Activated CD4-positive, alpha-beta memory T cell treated with anti-CD3 and anti-CD28 coated beads, Interleukin-2, amount 10 ng/mL, durations not matched to agents 7 days and 5 days (primary cell): Measurements from ENCODE around the gene ACTR2. TPM values are rescaled to one million over a fixed set of nuclear protein-coding genes. Genes with fewer than 3 reads are reported as not detected.
"Not testable (repeated sequence)": the region's sequence is repeated elsewhere in the genome, so short reads cannot be mapped to it uniquely, and the experiment has no call there.

Experiments used
- CTCF ChIA-PET: fragments of 350-600 bp; sonication (Branson Sonifier 250); formaldehyde crosslinking; loops from one replicate; lab custom pipeline; 2021; ENCODE audit warnings: antibody characterized with exemption, inconsistent platforms; lab: Charles Lee
- POLR2A ChIA-PET: fragments of 350-600 bp; sonication (Branson Sonifier 250); formaldehyde crosslinking; loops from one replicate; lab custom pipeline; 2021; ENCODE audit warnings: antibody characterized with exemption; lab: Charles Lee
- DNase-seq: peaks from one replicate; pipeline ENCODE4 v3.0.0-alpha.2; 2020
- H3K27ac Mint-ChIP-seq: one replicate; pipeline ENCODE4 v1.8.0; 2021; ENCODE audit warnings: mild to moderate bottlenecking, mixed read lengths
- H3K27me3 Mint-ChIP-seq: one replicate; pipeline ENCODE4 v1.8.0; 2021; ENCODE audit warnings: mixed read lengths
- H3K36me3 Mint-ChIP-seq: one replicate; pipeline ENCODE4 v1.8.0; 2021; ENCODE audit warnings: low read depth, mixed read lengths
- H3K4me1 Mint-ChIP-seq: one replicate; pipeline ENCODE4 v1.8.0; 2021; ENCODE audit warnings: mixed read lengths
- H3K4me3 Mint-ChIP-seq: one replicate; pipeline ENCODE4 v1.8.0; 2021; ENCODE audit warnings: mild to moderate bottlenecking, mixed read lengths
- H3K9me3 Mint-ChIP-seq: one replicate; pipeline ENCODE4 v1.8.0; 2021; ENCODE audit warnings: mixed read lengths
- total RNA-seq, 2 experiments: library from RNA; stranded (reverse); gene quantifications; one replicate each; pipeline ENCODE4 v1.2.3, GENCODE V29; 2021

Gene ACTR2
- total RNA-seq, 2 experiments from 2014 or later = 514 to 517 TPM

DNA sequence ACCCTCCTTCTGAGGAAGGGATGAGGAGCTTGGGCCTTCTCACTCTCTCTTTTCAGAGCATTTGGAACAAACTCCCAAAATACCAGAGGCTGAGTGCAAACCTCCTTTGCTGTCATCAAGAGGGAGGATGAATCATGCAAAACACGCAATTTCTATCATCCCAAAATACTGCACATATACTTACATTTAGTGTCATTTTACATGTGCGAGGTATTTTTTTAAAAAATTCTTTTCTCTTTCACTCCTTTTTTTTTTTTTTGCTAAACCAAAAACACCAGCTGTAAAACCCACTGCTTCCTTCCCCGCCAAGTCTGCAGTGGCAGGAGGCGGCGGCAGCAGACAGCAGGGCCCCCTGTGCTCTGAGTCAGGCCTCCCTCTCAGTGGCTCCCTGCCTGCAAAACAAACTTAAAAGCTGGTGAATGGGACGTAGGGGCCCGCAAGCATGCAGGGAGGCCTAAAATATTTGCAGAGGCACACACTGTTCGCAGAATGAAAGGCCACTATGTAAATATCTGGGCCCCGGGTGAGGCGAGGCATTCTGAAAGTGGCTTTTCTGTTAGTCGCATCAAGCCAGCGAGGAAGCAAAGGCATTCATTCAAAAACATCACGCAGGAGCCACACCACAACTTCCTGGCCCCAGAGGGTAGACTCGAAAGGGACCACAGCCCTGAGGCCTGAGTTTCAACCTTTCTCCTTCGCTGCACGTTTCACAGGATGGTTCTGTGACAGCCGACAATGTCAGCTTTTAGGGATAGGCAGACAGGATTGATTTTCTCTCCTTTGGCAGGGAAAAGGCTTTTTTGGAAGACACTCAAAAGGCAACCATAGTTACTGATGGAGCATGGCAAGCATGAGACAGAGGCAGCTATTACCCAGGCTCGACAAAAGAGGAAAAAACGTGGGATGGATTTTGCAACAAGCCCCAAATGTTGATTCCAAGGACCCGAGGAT, 73.4 kb downstream of the ACTR2 start:
- H3K27me3 Mint-ChIP-seq = peaks cover 30% of the 10 kb centered on the region
- H3K27ac Mint-ChIP-seq = peak overlapping the region; percentile 85
- H3K4me1 Mint-ChIP-seq = peaks cover 52% of the 10 kb centered on the region
- POLR2A ChIA-PET = interaction anchor here (0.8 to 4.8 kb wide), 14 partner anchors 18 to 171 kb away, joined by 3 to 39 read pairs (median 7); partner anchors contain the start of genes ACTR2, RAB1A and SPRED2
- peaks cover 5% of the 10 kb centered on the region for H3K36me3 Mint-ChIP-seq
- CTCF ChIA-PET = interaction anchor here (1.0 to 1.9 kb wide), 7 partner anchors 9 to 249 kb away, joined by 3 to 5 read pairs (median 5); no protein-coding TSS in a partner anchor
- peak overlapping the region; percentile 63 for H3K4me3 Mint-ChIP-seq
- H3K9me3 Mint-ChIP-seq = no peaks in the 10 kb centered on the region
- DNase-seq = peak; percentile 83

DNA sequence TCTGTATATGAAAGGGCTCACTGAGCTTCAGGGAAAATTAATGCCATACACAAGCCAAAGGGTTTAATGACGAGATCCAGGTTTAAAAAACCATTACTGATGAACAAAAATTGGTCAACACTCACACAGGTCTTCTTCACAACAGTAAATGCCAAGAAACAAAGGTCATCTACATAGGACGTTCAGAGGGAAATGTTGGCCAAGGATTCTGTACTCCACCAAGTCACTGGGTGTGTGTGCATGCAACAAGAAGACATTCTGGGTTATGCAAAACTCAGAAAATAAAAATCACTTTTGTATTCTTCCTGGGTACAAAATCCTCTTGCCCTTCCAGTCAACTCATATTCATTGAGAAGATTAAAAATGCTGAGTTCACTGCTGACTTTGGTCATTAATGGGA, 78.3 kb downstream of the ACTR2 start:
- H3K4me1 Mint-ChIP-seq = peaks cover 21% of the 10 kb centered on the region
- no peak overlapping the region for H3K27ac Mint-ChIP-seq
- peaks cover 5% of the 10 kb centered on the region for H3K36me3 Mint-ChIP-seq
- no peak overlapping the region for H3K4me3 Mint-ChIP-seq
- H3K9me3 Mint-ChIP-seq = no peaks in the 10 kb centered on the region
- CTCF ChIA-PET = no interaction called here
- peaks cover 18% of the 10 kb centered on the region for H3K27me3 Mint-ChIP-seq
- POLR2A ChIA-PET = no interaction called here
- no peak for DNase-seq

DNA sequence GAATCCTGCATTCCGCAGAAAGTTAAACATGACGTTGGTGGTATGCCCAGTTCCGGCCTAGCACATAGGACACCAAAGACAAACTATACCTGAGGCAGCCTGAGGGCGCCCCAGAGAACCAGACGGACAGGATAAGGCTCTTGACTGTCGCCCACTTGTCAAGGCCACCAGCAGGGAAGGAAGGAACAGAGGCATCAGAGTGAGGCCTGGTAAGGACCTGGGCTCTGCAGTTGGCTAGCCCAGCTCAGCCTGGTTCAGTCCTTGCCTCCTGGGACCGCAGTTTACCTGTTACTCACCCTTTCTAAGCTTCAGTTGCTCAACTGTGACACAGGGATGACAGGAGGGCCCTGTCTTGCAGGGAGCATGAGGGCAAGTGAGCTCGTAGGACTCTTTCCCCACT, 82.1 kb downstream of the ACTR2 start:
- H3K36me3 Mint-ChIP-seq = peaks cover 22% of the 10 kb centered on the region
- H3K4me1 Mint-ChIP-seq = no peaks in the 10 kb centered on the region
- no peak for DNase-seq
- H3K27me3 Mint-ChIP-seq = no peaks in the 10 kb centered on the region
- H3K27ac Mint-ChIP-seq = no peak overlapping the region
- no peak overlapping the region for H3K4me3 Mint-ChIP-seq
- H3K9me3 Mint-ChIP-seq = no peaks in the 10 kb centered on the region
- ChIA-PET CTCF (interaction anchor here (0.9 kb wide), 1 partner anchor 8 kb away, joined by 4 read pairs; no protein-coding TSS in a partner anchor), POLR2A (no interaction called here)

DNA sequence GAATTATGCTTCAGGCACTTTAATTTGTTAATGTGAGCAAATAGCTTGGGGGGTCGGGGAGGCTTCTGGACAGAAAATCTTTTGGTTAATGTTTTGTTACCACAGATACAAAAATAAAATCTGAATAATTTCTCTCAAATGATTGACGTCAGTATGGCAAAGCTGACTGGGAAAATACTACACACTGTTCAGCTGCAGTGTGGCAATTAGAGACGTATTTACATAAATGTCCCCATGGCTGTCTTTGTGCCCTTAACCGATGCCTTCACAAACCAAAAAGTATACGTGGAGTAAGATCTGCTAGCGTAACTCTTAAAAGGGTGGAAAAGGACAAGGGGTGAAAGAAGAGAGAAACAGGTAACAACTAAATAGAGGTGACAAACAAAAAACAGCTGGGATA, 83.4 kb downstream of the ACTR2 start:
- H3K4me3 Mint-ChIP-seq = no peak overlapping the region
- no peaks in the 10 kb centered on the region for H3K9me3 Mint-ChIP-seq
- H3K27me3 Mint-ChIP-seq = no peaks in the 10 kb centered on the region
- no peaks in the 10 kb centered on the region for H3K4me1 Mint-ChIP-seq
- POLR2A ChIA-PET = no interaction called here
- CTCF ChIA-PET = no interaction called here
- no peak overlapping the region for H3K27ac Mint-ChIP-seq
- no peak for DNase-seq
- peaks cover 28% of the 10 kb centered on the region for H3K36me3 Mint-ChIP-seq

DNA sequence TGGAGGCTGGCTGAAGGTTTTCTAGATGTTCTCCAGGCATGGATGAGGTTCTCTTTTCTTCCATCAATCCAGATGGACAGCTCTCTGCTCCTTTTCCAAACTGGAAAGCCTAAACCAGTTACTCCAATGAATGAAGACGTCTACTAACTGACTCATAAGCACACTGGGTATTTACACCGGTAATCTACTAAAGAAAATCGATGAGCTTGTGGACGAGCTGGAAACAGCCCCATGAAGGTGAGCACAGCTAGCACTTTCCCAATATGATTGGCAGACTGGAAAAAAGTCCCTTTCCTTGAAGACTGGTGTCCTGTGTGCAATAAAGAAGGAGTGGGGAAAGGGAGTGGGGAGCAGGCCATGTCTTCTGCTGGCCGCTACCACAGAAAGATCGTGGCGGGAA, 84.0 kb downstream of the ACTR2 start:
- ChIA-PET POLR2A (no interaction called here), CTCF (no interaction called here)
- no peaks in the 10 kb centered on the region for H3K9me3 Mint-ChIP-seq
- peaks cover 33% of the 10 kb centered on the region for H3K36me3 Mint-ChIP-seq
- H3K27me3 Mint-ChIP-seq = no peaks in the 10 kb centered on the region
- no peak for DNase-seq
- peaks cover 3% of the 10 kb centered on the region for H3K4me1 Mint-ChIP-seq
- H3K4me3 Mint-ChIP-seq = no peak overlapping the region
- no peak overlapping the region for H3K27ac Mint-ChIP-seq

DNA sequence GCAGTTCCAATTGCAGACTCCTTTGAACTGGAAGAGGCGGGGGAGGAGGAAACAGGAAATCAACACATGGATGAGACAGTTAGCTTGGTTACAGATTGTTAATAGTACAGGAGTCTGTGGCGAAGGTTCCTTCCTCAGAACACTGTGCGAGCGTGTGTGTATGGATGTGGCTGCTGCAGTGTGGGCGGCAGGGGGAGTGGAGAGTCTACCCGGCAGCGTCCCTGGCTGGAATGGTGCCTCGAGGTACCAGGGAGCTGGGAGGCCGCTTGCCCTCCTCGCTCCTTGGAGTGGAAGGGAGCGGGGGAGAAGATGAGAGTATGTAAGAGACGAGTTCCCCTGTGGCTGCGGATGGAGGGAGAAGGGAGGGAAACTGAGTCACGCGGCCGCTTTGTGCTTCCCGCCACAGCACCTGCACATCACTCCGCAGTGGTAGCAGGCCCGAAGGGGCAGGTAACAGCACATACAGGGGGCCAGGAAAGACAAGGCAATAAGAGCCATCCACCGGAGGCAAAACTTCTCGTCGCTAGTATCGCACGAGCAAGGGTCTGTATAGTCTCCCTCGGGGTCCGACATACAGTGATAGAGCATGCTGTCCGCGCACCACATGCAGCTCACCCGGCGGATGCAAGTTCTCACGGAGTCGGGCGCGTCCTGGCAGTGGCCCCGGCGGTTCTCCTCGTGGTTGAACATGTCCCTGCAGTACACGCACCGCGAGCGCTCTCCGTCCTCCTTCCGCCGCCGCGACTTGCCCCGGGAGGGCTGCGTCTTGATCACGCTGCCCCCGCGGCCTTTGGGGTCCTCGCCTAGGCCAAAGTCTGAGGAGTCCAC, 85.7 kb downstream of the ACTR2 start:
- Mint-ChIP-seq H3K27ac (no peak overlapping the region), H3K27me3 (no peaks in the 10 kb centered on the region), H3K4me1 (peaks cover 11% of the 10 kb centered on the region), H3K4me3 (no peak overlapping the region), H3K36me3 (peaks cover 44% of the 10 kb centered on the region), H3K9me3 (no peaks in the 10 kb centered on the region)
- no peak for DNase-seq
- CTCF ChIA-PET = no interaction called here
- POLR2A ChIA-PET = no interaction called here

DNA sequence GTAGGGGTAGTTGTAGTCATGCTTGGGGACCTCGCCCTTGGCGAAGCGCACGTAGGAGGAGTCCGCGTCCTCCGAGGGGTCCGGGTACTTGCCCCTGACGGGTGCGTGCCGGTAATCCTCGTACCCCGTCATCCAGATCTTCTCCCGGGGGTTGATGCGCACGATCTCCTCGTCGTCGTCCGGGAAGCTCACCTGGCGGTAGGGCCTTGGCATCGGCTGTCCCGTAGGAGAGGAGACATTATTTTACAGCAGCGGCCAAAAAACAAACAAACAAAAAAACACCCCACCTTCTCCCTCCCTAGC, 86.3 kb downstream of the ACTR2 start:
- Mint-ChIP-seq H3K4me1 (peaks cover 13% of the 10 kb centered on the region), H3K27ac (no peak overlapping the region), H3K27me3 (no peaks in the 10 kb centered on the region), H3K4me3 (no peak overlapping the region), H3K9me3 (no peaks in the 10 kb centered on the region), H3K36me3 (peaks cover 44% of the 10 kb centered on the region)
- POLR2A ChIA-PET = no interaction called here
- CTCF ChIA-PET = no interaction called here
- DNase-seq = no peak

DNA sequence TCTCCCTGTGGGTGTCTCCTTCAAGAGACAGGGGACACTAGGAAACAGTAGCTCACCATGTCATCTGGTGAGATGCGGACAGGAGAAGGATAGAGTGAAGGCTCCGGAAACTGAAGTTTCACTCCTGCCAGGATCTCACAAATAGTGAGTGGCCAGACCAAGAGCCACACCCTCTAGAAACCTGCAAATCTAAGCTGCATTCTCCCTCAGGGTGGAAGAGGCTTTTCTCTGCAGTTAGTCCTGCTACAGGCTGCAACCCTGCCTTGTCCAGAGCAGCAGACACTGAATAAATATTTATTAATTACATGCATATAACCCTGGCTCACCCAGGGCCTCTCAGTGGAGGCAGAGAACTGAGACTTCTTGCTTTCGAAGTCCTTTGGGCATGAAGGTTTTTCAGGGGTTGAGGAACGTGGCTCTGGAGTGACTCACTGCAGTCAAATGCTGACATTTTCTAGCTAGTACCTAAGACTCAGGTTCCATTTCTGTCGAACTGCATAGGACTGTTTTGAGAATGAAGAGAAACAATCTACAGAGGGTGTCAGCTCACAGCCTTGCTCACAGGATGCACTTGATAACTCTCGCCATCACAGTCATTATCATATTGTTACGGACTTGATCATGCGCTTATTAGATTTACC, 87.3 kb downstream of the ACTR2 start:
- no peak for DNase-seq
- Mint-ChIP-seq H3K4me1 (peaks cover 23% of the 10 kb centered on the region), H3K9me3 (no peaks in the 10 kb centered on the region), H3K4me3 (no peak overlapping the region), H3K36me3 (peaks cover 48% of the 10 kb centered on the region), H3K27me3 (no peaks in the 10 kb centered on the region), H3K27ac (no peak overlapping the region)
- CTCF ChIA-PET = no interaction called here
- POLR2A ChIA-PET = no interaction called here

DNA sequence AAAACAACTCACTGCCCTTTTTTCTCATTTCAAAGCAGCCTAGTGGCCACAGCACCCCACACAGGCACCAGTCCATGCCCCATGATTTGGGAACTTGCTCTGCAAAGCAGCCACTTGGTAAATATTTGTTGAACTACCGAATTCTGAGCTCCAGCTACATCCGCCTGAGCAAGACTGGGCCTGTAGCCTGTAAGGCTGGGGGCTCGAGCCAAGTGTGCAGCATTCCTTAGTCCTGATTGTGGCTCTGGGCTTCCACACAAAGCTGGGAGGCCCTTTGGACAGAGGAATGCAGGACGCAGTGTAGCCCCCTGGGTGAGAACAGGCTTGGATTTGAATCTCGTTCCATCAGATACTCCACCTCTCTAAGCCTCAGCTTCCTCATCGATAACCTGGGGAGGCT, 88.4 kb downstream of the ACTR2 start:
- POLR2A ChIA-PET = no interaction called here
- no peak overlapping the region for H3K4me3 Mint-ChIP-seq
- CTCF ChIA-PET = no interaction called here
- H3K36me3 Mint-ChIP-seq = peaks cover 48% of the 10 kb centered on the region
- H3K4me1 Mint-ChIP-seq = peaks cover 35% of the 10 kb centered on the region
- no peak for DNase-seq
- H3K27me3 Mint-ChIP-seq = no peaks in the 10 kb centered on the region
- no peaks in the 10 kb centered on the region for H3K9me3 Mint-ChIP-seq
- no peak overlapping the region for H3K27ac Mint-ChIP-seq

DNA sequence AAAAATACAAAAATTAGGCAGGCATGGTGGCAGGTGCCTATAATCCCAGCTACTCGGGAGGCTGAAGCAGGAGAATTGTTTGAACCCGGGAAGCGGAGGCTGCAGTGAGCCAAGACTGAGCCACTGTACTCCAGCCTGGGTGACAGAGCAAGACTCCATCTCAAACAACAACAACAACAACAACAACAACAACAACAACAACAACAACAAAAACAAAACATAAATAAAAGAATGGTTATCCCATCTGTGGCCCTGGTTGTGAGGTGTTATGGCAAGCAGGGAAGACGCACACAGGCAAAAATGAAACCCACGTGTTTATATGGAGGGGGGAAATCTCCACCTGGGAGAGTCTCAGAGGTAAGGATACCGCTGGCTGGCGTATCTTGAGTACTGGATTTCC, 89.7 kb downstream of the ACTR2 start:
- CTCF ChIA-PET = interaction anchor here (1.0 kb wide), 1 partner anchor 45 kb away, joined by 3 read pairs; no protein-coding TSS in a partner anchor
- H3K4me1 Mint-ChIP-seq = peaks cover 36% of the 10 kb centered on the region
- POLR2A ChIA-PET, DNase-seq, H3K27ac Mint-ChIP-seq, H3K9me3 Mint-ChIP-seq, H3K27me3 Mint-ChIP-seq, H3K4me3 Mint-ChIP-seq: not testable (repeated sequence)
- peaks cover 48% of the 10 kb centered on the region for H3K36me3 Mint-ChIP-seq

DNA sequence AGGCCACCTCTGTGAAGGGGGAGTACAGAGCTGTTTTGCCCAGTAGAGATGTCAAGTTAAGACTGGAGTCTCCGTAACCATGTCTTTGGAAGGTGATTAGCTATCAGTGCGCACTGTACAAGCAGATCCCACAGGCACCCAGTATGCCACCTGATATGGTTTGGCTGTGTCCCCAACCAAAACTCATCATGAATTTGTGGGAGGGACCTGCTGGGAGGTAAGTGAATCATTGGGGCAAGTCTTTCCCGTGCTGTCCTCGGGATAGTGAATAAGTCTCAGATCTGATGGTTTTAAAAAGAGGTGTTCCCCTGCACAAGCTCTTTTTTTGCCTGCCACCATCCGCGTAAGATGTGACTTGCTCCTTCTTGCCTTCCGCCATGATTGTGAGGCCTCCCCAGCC, 90.2 kb downstream of the ACTR2 start:
- peak; percentile 1 for DNase-seq
- H3K4me1 Mint-ChIP-seq = peaks cover 36% of the 10 kb centered on the region
- ChIA-PET POLR2A (no interaction called here), CTCF (no interaction called here)
- no peaks in the 10 kb centered on the region for H3K27me3 Mint-ChIP-seq
- peaks cover 43% of the 10 kb centered on the region for H3K36me3 Mint-ChIP-seq
- H3K4me3 Mint-ChIP-seq = no peak overlapping the region
- no peak overlapping the region for H3K27ac Mint-ChIP-seq
- H3K9me3 Mint-ChIP-seq = no peaks in the 10 kb centered on the region

DNA sequence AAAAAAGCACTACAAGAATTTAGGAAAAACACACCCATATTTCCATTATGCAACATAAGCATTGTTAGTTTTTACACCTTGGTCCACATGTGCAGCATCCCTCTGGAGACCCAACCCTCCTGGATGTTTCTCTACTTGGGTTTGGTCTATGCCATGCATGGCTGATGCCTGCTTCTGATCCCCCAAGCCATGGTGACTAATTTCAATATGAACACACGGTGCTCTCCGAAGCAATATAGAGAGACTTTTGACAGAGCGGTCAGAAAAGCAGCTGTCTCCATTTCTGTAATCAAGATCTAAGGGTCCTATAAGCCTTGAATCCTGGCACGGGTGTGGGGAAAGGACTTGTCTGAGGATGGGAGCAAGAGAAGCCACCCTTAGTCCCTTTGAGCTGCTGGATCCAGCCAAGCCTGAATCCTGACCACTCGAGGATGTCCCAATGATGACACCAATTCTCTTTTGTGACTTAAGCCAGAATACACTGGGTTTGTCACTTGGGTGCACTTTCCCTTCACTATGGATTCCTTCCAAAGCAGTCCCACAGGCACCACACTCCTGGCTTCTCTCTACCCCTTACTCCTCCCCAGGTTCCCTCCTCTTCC, 91.5 kb downstream of the ACTR2 start:
- ChIA-PET CTCF (interaction anchor here (1.1 to 1.6 kb wide), 4 partner anchors 15 to 64 kb away, joined by 3 to 5 read pairs (median 4); no protein-coding TSS in a partner anchor), POLR2A (interaction anchor here (0.8 to 2.9 kb wide), 9 partner anchors 15 to 117 kb away, joined by 4 to 39 read pairs (median 12); partner anchors contain the start of gene SPRED2)
- DNase-seq = no peak
- Mint-ChIP-seq H3K27ac (peak overlapping the region; percentile 90), H3K4me1 (peaks cover 38% of the 10 kb centered on the region), H3K4me3 (peak overlapping the region; percentile 12), H3K27me3 (no peaks in the 10 kb centered on the region), H3K9me3 (no peaks in the 10 kb centered on the region), H3K36me3 (peaks cover 32% of the 10 kb centered on the region)
